NK-92 (cell line): ENCODE results near the gene HCN2.

Experiments used
- DNase-seq: peaks from one replicate; lab custom pipeline; 2025; ENCODE audit not compliant: unreplicated experiment; lab: John Stamatoyannopoulos, UW

HCN2 gene

GRCh38 chr19:589693-590395 lies at the start of gene HCN2:
TSS of gene HCN2 (plus strand) at chr19:589881. CDS start at chr19:589946, 65 bp downstream.
- DNase-seq = no peak

DNA sequence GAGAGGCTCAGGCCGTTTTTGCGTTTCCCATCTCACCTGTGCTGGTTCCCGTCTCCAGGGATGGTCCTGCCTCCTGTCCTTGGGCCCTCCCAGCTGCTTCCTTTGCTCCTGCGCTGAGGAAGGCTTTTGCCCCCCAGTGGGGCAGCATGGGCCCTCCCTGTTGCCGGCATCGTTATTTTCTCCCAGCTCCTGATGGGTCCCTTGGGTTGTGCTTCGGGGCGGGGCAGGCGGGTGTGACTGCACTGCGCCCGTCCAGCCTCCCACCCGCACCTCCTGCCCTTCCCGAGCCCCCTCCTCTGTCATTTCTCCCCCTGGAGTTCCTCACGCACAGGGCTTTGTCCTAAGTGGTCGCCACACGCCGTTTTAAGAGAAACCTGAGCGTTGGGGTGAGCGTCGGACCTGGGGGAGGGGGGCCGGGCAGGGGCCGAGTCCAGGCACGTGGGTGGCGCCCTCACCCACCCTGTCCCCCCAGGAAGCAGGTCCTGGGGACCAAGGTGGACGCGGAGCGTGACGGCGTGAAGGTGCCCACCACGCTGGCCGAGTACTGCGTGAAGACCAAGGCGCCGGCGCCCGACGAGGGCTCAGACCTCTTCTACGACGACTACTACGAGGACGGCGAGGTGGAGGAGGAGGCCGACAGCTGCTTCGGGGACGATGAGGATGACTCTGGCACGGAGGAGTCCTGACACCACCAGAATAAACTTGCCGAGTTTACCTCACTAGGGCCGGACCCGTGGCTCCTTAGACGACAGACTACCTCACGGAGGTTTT lies 48.6 kb upstream of the HCN2 start:
- DNase-seq = no peak

DNA sequence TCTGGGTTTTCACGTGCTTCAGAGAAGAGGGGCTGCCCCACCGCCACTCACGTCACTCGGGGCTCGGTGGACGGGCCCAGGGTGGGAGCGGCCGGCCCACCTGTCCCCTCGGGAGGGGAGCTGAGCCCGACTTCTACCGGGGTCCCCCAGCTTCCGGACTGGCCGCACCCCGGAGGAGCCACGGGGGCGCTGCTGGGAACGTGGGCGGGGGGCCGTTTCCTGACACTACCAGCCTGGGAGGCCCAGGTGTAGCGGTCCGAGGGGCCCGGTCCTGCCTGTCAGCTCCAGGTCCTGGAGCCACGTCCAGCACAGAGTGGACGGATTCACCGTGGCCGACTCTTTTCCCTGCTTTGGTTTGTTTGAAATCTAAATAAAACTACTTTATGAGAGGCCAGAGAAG lies 48.0 kb upstream of the HCN2 start:
- DNase-seq = no peak

DNA sequence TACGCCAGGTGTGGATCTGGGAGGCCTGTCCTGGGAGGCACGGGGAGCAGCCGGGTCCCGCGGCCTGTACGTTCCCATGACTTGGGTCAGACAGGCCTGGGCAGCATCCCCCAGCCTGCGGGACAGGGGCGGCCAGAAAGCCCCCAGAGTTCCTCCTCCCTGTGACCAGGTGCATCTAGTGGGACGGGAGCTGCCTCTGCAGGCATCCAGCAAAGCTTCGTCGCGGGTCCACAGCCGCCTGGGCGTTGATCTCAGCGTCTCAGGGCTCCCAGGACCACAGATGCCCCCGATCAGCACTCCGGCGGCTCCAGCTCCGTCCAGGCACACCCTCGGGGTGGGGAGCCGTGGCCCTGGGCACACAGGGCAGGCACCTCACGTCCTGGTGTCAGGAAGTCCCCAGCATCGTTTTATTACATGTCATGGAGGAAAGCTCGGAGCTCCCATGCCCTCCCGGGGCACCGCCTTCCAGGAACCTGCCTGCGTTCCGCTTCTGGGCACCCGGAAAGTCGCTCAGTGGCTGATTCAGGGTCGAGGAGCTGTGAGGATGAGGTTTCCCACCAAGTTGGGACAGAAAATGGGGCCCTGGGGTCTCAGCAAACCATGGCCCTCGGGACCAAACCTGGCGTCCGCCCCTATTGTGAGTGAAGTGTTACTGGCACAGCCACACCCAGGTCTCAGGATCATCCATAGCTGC lies 47.4 kb upstream of the HCN2 start:
- DNase-seq = no peak

GRCh38 chr19:543910-544608 lies 45.6 kb upstream of the HCN2 start, which contains the start of gene GZMM:
TSS of gene GZMM (plus strand) at chr19:544053. CDS start at chr19:544072, 19 bp downstream.
- DNase-seq = no peak

DNA sequence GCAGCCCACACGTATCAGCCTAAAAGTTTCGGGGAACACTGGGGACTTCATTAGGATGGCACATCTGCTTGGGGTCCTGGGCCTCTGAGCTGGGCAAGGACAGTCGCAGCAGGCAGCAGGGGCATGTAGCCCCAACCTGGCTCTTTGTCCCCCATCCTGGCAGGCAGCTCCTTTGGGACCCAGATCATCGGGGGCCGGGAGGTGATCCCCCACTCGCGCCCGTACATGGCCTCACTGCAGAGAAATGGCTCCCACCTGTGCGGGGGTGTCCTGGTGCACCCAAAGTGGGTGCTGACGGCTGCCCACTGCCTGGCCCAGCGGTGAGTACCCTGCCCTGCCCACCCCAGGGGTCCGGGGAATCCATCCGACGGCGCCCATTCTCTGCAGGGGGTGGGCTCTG lies 42.6 kb upstream of the HCN2 start:
- no peak for DNase-seq

DNA sequence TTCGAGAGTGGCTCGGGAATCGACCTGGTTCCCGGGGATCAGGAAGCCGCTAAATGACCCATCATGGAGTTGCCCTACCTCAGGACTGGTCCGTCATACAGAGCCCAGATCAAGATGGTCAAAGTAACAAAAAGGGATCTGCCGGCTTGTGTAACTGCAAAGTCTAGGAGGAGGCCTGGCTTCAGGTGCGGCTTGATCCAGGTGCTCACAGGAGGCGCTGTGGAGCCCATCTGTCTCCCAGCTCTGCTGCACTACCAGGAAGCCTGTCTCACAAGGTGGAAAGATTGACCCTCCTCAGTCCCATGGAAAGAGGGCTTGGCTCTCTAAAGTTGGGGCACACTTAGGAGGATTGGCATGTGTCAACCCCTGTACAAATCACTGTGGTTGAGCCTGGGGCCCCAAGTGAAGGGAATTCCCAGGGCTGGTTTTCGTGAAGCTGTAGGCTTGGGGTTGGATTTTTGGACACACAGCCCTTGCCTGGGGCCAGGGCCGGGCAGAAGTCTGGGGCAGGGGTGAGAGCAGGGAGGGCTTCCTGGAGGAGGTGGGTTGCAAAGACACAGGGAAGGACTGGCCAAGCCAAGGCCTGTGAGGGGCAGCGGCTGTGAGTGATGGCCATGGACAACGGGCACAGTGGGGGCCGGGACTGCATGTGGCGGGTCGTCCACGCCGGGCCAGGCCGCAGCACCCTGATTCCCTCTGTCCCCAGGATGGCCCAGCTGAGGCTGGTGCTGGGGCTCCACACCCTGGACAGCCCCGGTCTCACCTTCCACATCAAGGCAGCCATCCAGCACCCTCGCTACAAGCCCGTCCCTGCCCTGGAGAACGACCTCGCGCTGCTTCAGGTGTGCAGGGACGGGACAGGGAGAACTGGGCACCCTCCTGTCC lies 41.6 kb upstream of the HCN2 start:
- DNase-seq = no peak

DNA sequence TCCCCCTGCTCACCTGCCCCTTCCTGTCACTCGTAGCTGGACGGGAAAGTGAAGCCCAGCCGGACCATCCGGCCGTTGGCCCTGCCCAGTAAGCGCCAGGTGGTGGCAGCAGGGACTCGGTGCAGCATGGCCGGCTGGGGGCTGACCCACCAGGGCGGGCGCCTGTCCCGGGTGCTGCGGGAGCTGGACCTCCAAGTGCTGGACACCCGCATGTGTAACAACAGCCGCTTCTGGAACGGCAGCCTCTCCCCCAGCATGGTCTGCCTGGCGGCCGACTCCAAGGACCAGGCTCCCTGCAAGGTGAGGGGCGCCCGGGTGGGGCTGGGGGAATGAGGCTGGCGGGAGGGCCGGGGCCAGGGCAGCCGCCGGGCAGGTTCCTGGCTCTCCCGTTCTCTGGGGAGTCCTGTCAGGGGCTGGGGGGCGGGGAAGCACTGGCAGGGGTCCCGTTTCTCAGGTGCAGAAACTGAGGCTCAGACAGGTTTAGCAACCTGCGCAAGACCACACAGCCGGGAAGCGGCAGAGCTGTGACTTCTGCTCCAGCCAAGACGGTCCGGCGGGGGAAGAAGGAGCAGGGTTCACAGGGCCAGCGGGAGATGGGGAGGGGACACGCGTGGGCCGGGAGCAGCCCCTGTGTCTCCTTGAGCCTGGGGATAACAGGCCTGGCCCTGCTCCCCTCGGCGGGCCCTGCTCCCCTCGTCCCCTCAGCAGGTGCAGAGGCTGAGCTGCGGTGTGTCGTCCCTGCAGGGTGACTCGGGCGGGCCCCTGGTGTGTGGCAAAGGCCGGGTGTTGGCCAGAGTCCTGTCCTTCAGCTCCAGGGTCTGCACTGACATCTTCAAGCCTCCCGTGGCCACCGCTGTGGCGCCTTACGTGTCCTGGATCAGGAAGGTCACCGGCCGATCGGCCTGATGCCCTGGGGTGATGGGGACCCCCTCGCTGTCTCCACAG lies 40.5 kb upstream of the HCN2 start:
- no peak for DNase-seq

DNA sequence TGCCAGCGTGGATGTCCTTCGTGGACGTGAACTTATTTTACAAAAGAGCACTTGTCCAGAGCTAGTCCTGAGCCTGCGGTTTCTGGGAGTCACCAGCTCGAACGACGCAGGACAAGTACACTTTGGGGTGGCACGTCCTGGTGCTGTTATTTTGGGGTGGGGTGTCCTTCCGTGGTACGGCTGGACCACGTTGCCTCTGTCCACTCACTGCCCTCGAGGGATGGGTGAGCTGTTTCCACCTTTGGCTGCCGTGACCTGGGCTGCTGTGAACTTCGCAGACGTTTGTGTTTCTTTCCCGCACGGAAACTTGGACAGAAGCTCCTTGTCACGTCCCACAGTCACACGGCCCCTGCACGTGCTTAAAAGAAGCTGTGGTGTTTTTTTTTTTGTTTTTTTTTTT lies 34.9 kb upstream of the HCN2 start:
- DNase-seq = no peak

DNA sequence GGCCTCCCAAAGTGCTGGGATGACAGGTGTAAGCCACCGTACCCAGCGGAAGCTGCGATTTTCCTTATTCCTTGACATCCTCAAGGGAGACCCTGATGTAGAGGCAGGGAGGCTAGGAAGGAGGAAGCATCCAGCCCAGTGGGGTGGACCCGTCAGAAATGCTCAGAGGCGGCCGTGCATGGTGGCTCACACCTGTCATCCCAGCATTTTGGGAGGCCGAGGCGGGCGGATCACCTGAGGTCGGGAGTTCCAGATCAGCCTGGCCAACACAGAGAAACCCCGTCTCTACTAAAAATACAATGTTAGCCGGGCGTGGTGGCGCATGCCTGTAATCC lies 34.2 kb upstream of the HCN2 start:
- no peak for DNase-seq

- no peak for DNase-seq
These were observed 32.9 kb upstream of the HCN2 start for GRCh38 chr19:556611-557382.

GRCh38 chr19:558770-559439 lies 30.8 kb upstream of the HCN2 start:
- DNase-seq = no peak

- no peak for DNase-seq
These were observed 29.6 kb upstream of the HCN2 start for GRCh38 chr19:560121-560520.

DNA sequence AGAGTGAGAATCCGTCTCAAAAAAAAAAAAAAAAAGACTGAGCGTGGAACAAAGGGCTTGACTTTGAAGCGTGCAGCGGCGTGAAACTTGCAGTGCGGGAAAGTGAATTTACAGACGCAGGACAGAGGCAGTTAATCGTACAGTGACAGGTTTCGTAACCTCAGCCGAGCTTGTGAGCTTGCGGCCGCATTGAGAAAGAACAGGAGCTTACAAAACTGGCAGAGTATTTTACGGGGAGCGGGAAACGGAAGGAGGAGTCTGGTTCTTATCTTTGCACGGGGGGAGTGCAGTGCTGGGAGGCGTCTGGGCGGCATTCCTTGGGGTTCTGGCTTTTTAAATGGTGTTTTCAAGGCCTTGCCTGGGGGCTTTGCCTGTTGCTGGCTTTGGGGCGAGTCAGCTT lies 23.3 kb upstream of the HCN2 start:
- DNase-seq = no peak

DNA sequence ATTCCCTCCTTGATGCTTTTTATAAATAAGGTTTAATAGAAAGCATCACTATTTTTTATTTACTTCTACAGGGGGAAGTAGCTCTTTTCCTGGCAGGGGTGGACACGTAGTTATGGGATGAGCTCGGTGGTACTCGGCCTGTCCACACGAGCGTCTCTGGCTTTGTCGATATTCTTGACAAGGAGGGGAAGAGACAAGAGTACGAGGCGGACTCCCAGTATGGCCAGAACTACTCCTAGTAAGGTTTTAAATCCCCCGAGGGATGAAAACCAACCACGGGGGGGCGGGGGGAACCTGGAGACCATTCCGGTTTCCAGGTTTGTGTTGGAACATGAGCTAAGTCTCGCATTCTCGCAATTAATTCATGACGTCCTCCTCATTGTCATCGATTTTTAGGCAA lies 22.8 kb upstream of the HCN2 start:
- DNase-seq = no peak

DNA sequence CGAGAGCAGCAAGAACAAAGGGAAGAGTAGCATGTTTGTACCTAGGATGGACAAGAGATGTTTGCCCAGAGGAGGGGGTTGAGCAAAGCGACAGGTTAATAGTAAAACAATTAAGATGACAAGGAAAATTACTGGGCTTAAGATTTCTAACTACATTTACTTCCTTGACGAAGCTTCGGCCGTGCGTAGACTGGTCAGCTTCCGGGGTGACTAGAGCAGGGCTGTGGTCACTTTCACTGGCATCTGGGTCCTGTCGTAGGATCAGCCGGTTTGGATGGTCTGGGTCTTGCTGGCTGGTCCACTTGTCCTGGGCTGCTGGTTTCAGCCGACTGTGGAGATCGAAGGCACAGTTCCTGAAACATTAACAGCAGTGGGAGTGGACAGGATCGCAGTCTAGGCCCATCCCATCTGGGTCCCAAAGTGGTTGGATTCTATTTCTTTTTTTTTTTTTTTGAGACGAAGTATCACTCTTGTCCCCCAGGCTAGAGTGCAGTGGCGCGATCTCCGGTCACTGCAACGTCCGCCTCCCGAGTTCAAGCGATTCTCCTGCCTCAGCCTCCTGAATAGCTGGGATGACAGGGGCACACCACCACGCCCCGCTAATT lies 22.3 kb upstream of the HCN2 start:
- DNase-seq = no peak

DNA sequence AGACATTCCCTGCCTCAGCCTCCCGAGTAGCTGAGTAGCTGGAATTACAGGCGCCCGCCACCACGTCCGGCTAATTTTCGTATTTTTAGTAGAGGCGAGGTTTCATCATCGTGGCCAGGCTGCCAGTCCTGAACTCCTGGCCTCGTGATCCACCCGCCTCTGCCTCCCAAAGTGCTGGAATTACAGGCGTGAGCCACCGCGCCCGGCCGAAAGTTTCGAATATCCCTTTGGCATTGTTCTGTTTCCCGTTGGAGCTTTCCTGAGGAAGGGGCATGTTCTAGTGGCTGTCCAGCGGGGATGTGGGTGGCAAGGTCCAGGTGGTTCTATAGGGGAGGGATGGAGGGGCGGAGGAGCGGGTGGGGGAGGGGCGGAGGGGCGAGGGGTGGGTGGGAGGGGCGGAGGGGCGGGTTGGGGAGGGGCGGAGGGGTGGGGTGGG lies 19.4 kb upstream of the HCN2 start:
- DNase-seq = no peak
